IMR-90 (cell line): ENCODE measurements around the gene KAT14.

ENCODE experiments used
- TF ChIP-seq, protein P1 (sequence below): fragments of 150-350 bp; IDR thresholded peaks from 2 replicates; pipeline ENCODE4 v1.6.1; 2016; ENCODE audit warnings: low read depth, mild to moderate bottlenecking, low read length, moderate library complexity, borderline replicate concordance
- TF ChIP-seq, protein P2 (sequence below): conservative IDR thresholded peaks from 2 replicates; pipeline ENCODE4 v1.5.1; 2012; ENCODE audit warnings: mild to moderate bottlenecking, low read depth, low read length, improper control_type of control experiment

DNA sequence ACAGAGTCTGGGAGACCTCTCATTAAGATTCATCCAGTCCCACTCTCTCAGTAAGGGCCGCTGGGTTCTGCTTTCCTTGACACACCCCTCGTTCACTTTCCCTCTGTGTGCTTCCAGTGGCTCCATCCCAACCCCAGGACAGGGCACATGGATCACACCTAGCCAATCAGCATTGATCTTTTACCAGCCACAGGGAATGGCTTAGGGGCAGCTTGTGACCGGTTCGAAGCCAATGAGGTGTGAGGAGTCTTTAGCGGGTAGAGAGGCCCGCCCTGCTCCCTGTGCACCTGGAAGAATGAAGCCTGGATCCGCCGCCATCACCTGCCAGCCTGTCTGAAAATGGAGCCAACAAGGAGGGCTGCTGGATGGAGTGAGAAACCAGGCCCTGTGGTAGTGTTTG lies 44.8 kb upstream of the KAT14 start:
- TF ChIP-seq, protein P1, sequence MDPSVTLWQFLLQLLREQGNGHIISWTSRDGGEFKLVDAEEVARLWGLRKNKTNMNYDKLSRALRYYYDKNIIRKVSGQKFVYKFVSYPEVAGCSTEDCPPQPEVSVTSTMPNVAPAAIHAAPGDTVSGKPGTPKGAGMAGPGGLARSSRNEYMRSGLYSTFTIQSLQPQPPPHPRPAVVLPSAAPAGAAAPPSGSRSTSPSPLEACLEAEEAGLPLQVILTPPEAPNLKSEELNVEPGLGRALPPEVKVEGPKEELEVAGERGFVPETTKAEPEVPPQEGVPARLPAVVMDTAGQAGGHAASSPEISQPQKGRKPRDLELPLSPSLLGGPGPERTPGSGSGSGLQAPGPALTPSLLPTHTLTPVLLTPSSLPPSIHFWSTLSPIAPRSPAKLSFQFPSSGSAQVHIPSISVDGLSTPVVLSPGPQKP = no peak
- TF ChIP-seq, protein P2, sequence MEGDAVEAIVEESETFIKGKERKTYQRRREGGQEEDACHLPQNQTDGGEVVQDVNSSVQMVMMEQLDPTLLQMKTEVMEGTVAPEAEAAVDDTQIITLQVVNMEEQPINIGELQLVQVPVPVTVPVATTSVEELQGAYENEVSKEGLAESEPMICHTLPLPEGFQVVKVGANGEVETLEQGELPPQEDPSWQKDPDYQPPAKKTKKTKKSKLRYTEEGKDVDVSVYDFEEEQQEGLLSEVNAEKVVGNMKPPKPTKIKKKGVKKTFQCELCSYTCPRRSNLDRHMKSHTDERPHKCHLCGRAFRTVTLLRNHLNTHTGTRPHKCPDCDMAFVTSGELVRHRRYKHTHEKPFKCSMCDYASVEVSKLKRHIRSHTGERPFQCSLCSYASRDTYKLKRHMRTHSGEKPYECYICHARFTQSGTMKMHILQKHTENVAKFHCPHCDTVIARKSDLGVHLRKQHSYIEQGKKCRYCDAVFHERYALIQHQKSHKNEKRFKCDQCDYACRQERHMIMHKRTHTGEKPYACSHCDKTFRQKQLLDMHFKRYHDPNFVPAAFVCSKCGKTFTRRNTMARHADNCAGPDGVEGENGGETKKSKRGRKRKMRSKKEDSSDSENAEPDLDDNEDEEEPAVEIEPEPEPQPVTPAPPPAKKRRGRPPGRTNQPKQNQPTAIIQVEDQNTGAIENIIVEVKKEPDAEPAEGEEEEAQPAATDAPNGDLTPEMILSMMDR = no peak
